HUES64 (cell line): Measurements from ENCODE around the gene SEPHS1.
"Not testable (repeated sequence)": the region's sequence is repeated elsewhere in the genome, so short reads cannot be mapped to it uniquely, and the experiment has no call there.

Source experiments
- H3K27ac ChIP-seq: 2 replicates; pipeline ENCODE4 v1.7.0; 2013; ENCODE audit warnings: low read depth, low read length, inconsistent platforms
- H3K27me3 ChIP-seq: 2 replicates; pipeline ENCODE4 v1.6.1; 2013; ENCODE audit warnings: mild to moderate bottlenecking, low read length; ENCODE audit not compliant: insufficient read depth
- H3K36me3 ChIP-seq: 2 replicates; pipeline ENCODE4 v1.6.1; 2013; ENCODE audit warnings: mild to moderate bottlenecking, low read length; ENCODE audit not compliant: insufficient read depth
- H3K4me1 ChIP-seq: 2 replicates; pipeline ENCODE4 v1.6.1; 2013; ENCODE audit warnings: mild to moderate bottlenecking, low read length, moderate library complexity; ENCODE audit not compliant: insufficient read depth
- H3K4me3 ChIP-seq: 2 replicates; pipeline ENCODE4 v1.5.1; 2013; ENCODE audit warnings: mild to moderate bottlenecking, low read length, moderate library complexity
- H3K9ac ChIP-seq: 2 replicates; pipeline ENCODE4 v1.6.1; 2013; ENCODE audit warnings: mild to moderate bottlenecking, low read depth, low read length
- H3K9me3 ChIP-seq: 2 replicates; pipeline ENCODE4 v1.6.1; 2013; ENCODE audit warnings: low read depth, low read length; ENCODE audit not compliant: insufficient read depth
- WGBS: fragments of 150-250, 120-280 bp; methylation state at CpG from one replicate; pipeline ENCODE4 v1.1.7; 2013; ENCODE audit warnings: missing lambda C conversion rate; 5-methylcytosine and 5-hydroxymethylcytosine counted together

SEPHS1 gene

GRCh38 chr10:13382703-13383398, 34.8 kb upstream of the SEPHS1 start:
- H3K4me1 ChIP-seq = peaks cover 10% of the 10 kb centered on the region; the same call in 1 of the 2 replicates
- no peaks in the 10 kb centered on the region for H3K9me3 ChIP-seq
- no peak overlapping the region for H3K27ac ChIP-seq
- H3K27me3 ChIP-seq = peaks cover 11% of the 10 kb centered on the region; the same call in 1 of the 2 replicates
- H3K36me3 ChIP-seq = no peaks in the 10 kb centered on the region
- WGBS = 84% methylated on average over 23 of the region's 23 CpGs
- H3K9ac ChIP-seq = no peak overlapping the region
- H3K4me3 ChIP-seq = peak overlapping the region; percentile 40

- H3K4me1 ChIP-seq, H3K9ac ChIP-seq, H3K27ac ChIP-seq, H3K36me3 ChIP-seq, H3K4me3 ChIP-seq, H3K9me3 ChIP-seq: not testable (repeated sequence)
- WGBS = 95% methylated on average over 3 of the region's 4 CpGs
- peaks cover 11% of the 10 kb centered on the region; the same call in 1 of the 2 replicates for H3K27me3 ChIP-seq
These were observed 31.0 kb upstream of the SEPHS1 start for GRCh38 chr10:13379061-13379460.

- WGBS = 92% methylated on average over 6 of the region's 6 CpGs
- H3K27me3 ChIP-seq = no peaks in the 10 kb centered on the region
- H3K9me3 ChIP-seq = no peaks in the 10 kb centered on the region
- no peaks in the 10 kb centered on the region for H3K36me3 ChIP-seq
- no peaks in the 10 kb centered on the region for H3K4me1 ChIP-seq
- no peak overlapping the region for H3K27ac ChIP-seq
- H3K4me3 ChIP-seq = no peak overlapping the region
- H3K9ac ChIP-seq = no peak overlapping the region
These were observed 28.7 kb upstream of the SEPHS1 start for GRCh38 chr10:13376746-13377145.

GRCh38 chr10:13376297-13376696, 28.2 kb upstream of the SEPHS1 start:
- no peak overlapping the region for H3K27ac ChIP-seq
- no peaks in the 10 kb centered on the region for H3K4me1 ChIP-seq
- no peak overlapping the region for H3K9ac ChIP-seq
- WGBS = 65% methylated on average over 4 of the region's 6 CpGs
- no peak overlapping the region for H3K4me3 ChIP-seq
- H3K9me3 ChIP-seq = no peaks in the 10 kb centered on the region
- no peaks in the 10 kb centered on the region for H3K36me3 ChIP-seq
- H3K27me3 ChIP-seq = no peaks in the 10 kb centered on the region

GRCh38 chr10:13375791-13376190, 27.7 kb upstream of the SEPHS1 start:
- no peak overlapping the region for H3K9ac ChIP-seq
- H3K27ac ChIP-seq = no peak overlapping the region
- no peaks in the 10 kb centered on the region for H3K27me3 ChIP-seq
- no peaks in the 10 kb centered on the region for H3K4me1 ChIP-seq
- 96% methylated on average over 2 of the region's 2 CpGs for WGBS
- H3K4me3 ChIP-seq = no peak overlapping the region
- no peaks in the 10 kb centered on the region for H3K36me3 ChIP-seq
- no peaks in the 10 kb centered on the region for H3K9me3 ChIP-seq

GRCh38 chr10:13373644-13374043, 25.6 kb upstream of the SEPHS1 start:
- no peak overlapping the region for H3K9ac ChIP-seq
- 98% methylated on average over 2 of the region's 2 CpGs for WGBS
- H3K4me1 ChIP-seq = no peaks in the 10 kb centered on the region

GRCh38 chr10:13372524-13372923, 24.4 kb upstream of the SEPHS1 start:
- Histone ChIP-seq H3K27me3 (no peaks in the 10 kb centered on the region), H3K9me3 (no peaks in the 10 kb centered on the region), H3K36me3 (no peaks in the 10 kb centered on the region), H3K9ac (no peak overlapping the region), H3K4me3 (no peak overlapping the region), H3K27ac (no peak overlapping the region), H3K4me1 (no peaks in the 10 kb centered on the region)
- WGBS = 96% methylated on average over 4 of the region's 5 CpGs

More at GRCh38 chr10:13373644-13374043, 25.6 kb upstream of the SEPHS1 start:
- H3K27me3 ChIP-seq = no peaks in the 10 kb centered on the region
- H3K27ac ChIP-seq = no peak overlapping the region
- no peaks in the 10 kb centered on the region for H3K9me3 ChIP-seq
- no peaks in the 10 kb centered on the region for H3K36me3 ChIP-seq
- H3K4me3 ChIP-seq = no peak overlapping the region

- no peaks in the 10 kb centered on the region for H3K27me3 ChIP-seq
- WGBS = 49% methylated on average over 5 of the region's 6 CpGs
- no peaks in the 10 kb centered on the region for H3K36me3 ChIP-seq
- H3K9me3 ChIP-seq = no peaks in the 10 kb centered on the region
- H3K27ac ChIP-seq = no peak overlapping the region
- no peaks in the 10 kb centered on the region for H3K4me1 ChIP-seq
- H3K9ac ChIP-seq = no peak overlapping the region
- no peak overlapping the region for H3K4me3 ChIP-seq
These were observed 23.9 kb upstream of the SEPHS1 start for GRCh38 chr10:13371897-13372470.

- H3K4me3 ChIP-seq = no peak overlapping the region
- H3K9me3 ChIP-seq = no peaks in the 10 kb centered on the region
- WGBS = 75% methylated on average over 4 of the region's 4 CpGs
- H3K9ac ChIP-seq = no peak overlapping the region
- no peaks in the 10 kb centered on the region for H3K4me1 ChIP-seq
- H3K27ac ChIP-seq = no peak overlapping the region
- no peaks in the 10 kb centered on the region for H3K36me3 ChIP-seq
- no peaks in the 10 kb centered on the region for H3K27me3 ChIP-seq
These were observed 18.8 kb upstream of the SEPHS1 start for GRCh38 chr10:13366891-13367290.

GRCh38 chr10:13365831-13366230, 17.7 kb upstream of the SEPHS1 start:
- 89% methylated on average over 6 of the region's 6 CpGs for WGBS
- H3K27me3 ChIP-seq = no peaks in the 10 kb centered on the region
- no peaks in the 10 kb centered on the region for H3K9me3 ChIP-seq
- H3K4me3 ChIP-seq = no peak overlapping the region
- no peaks in the 10 kb centered on the region for H3K36me3 ChIP-seq
- no peak overlapping the region for H3K27ac ChIP-seq
- no peak overlapping the region for H3K9ac ChIP-seq
- no peaks in the 10 kb centered on the region for H3K4me1 ChIP-seq

- Histone ChIP-seq H3K36me3 (no peaks in the 10 kb centered on the region), H3K9me3 (no peaks in the 10 kb centered on the region), H3K4me3 (no peak overlapping the region), H3K9ac (no peak overlapping the region), H3K4me1 (no peaks in the 10 kb centered on the region), H3K27ac (no peak overlapping the region), H3K27me3 (no peaks in the 10 kb centered on the region)
- 88% methylated on average over 5 of the region's 5 CpGs for WGBS
These were observed 17.1 kb upstream of the SEPHS1 start for GRCh38 chr10:13365243-13365642.
